Sigmoid colon (tissue), 7 donors: Measurements from ENCODE around the gene HMOX2. TPM values are rescaled to one million over a fixed set of nuclear protein-coding genes. Genes with fewer than 3 reads are reported as not detected.
A peak's percentile ranks its signal among the peaks of the same experiment; 100 is the strongest.

ENCODE experiments used
- DNase-seq: peaks from one replicate; pipeline ENCODE4 v3.0.0-alpha.2; 2019
- H3K27ac ChIP-seq, 4 donors: fragments of 200-600 bp; sonication (generic); one replicate each; pipeline ENCODE4 v1.5.1; 2016 to 2019; ENCODE audit warnings: mild to moderate bottlenecking in 1 of 4
- H3K27me3 ChIP-seq, 3 donors: fragments of 200-600 bp; sonication (generic); one replicate each; pipeline ENCODE4 v1.5.1; 2019; ENCODE audit warnings: mild to moderate bottlenecking in 1 of 3
- H3K36me3 ChIP-seq, 4 donors: fragments of 200-600 bp; sonication (generic); one replicate each; pipeline ENCODE4 v1.5.1; 2016 to 2019
- H3K4me1 ChIP-seq, 4 donors: fragments of 200-600 bp; sonication (generic); one replicate each; pipeline ENCODE4 v1.5.1; 2017 to 2019
- H3K4me3 ChIP-seq, 4 donors: fragments of 200-600 bp; sonication (generic); one replicate each; pipeline ENCODE4 v1.5.1; 2017 to 2019; ENCODE audit warnings: mild to moderate bottlenecking in 2 of 4, moderate library complexity in 1 of 4
- H3K9me3 ChIP-seq, 4 donors: fragments of 200-600 bp in 3 of 4; sonication (generic) in 3 of 4; one replicate each; pipeline versions ENCODE4 v1.5.1 to v1.6.1; 2013 to 2019
- EP300 ChIP-seq, 4 donors: sonication (generic); formaldehyde crosslinking; IDR thresholded peaks; one replicate each; pipeline ENCODE4 v1.6.1; 2017; ENCODE audit warnings: antibody characterized with exemption in 4 of 4
- POLR2A ChIP-seq, 2 donors: fragments of 450-650 bp; IDR thresholded peaks; one replicate each; pipeline ENCODE4 v1.6.1; 2016; ENCODE audit warnings: antibody characterized with exemption in 2 of 2, mild to moderate bottlenecking in 2 of 2, moderate library complexity in 2 of 2
- POLR2AphosphoS5 ChIP-seq, 4 donors: sonication (generic); formaldehyde crosslinking; IDR thresholded peaks; one replicate each; pipeline ENCODE4 v1.6.1; 2017; ENCODE audit warnings: antibody characterized with exemption in 4 of 4
- WGBS, 2 donors: extraction: QIAGEN DNeasy Blood & Tissue Kit; methylation state at CpG; one replicate each; pipeline ENCODE4 v1.1.7; 2013; 5-methylcytosine and 5-hydroxymethylcytosine counted together
- intact Hi-C: fragments of 100-400 bp; cut with DNase I; formaldehyde crosslinking; loops from one replicate; pipeline ENCODE4 v1.15.1; 2023
- polyA plus RNA-seq, 3 donors: library from polyadenylated mRNA; stranded (reverse); fragments of 200-250 nt; gene quantifications; one replicate each; pipeline ENCODE4 v1.2.3, GENCODE V29; 2013
- total RNA-seq, 4 donors: library from RNA; depleted of rRNA; stranded (reverse); fragments of >200 nt; gene quantifications; one replicate each; pipeline ENCODE4 v1.1.0, GENCODE V29; 2016
- TF ChIP-seq, protein P1 (sequence below), 4 experiments: fragments of 450-650 bp in 3 of 4; fragments of 200-600 bp in 1 of 4; IDR thresholded peaks; one replicate each; pipeline ENCODE4 v1.5.1; 2016 to 2019; ENCODE audit warnings: antibody characterized with exemption in 4 of 4, mild to moderate bottlenecking in 3 of 4, moderate library complexity in 2 of 4
- donor health status: healthy with polysubstance abuse.
- donor health status: Bipolar disorder and iron deficiency.
- donor health status: healthy.

Gene HMOX2
- total and polyA plus RNA-seq, 7 donors: 29.9 to 77.2 (median 37.1) TPM

DNA sequence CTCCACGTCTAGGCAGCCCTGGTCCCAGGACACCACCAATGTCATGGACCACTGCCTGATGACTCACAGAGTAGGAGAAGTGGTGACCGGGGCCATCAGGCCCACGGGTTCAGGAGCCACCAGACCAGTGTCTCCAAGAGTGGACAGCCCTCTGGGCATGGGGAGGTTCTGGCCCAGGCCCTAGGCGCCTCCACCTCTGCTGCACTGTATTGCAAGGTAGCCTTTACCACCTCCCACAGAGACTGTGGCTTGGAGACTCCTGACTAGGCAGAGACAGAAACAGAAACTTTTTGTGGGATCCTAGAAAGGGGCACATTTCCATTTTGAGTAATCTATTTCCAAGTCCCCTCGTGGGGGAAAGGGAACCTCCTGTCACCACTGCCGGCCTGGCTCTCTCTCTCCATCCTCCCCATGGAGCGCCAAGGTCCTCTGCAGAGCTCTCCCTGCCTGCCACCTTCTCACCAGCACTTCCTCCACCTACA is 59.5 kb downstream of the HMOX2 start:
- intact Hi-C loops: no loop called here
- H3K9me3 ChIP-seq: no peaks in the 10 kb centered on the region
- H3K27ac ChIP-seq: no peak overlapping the region
- no peak for DNase-seq
- TF ChIP-seq POLR2A (IDR thresholded peaks at IDR 0.05): no peak
- H3K27me3 ChIP-seq: no peaks in the 10 kb centered on the region
- H3K4me1 ChIP-seq: peaks cover 0 to 11% (median 8%) of the 10 kb centered on the region in 4 donors
- no peak overlapping the region for H3K4me3 ChIP-seq
- H3K36me3 ChIP-seq: peaks cover 0 to 12% (median 0%) of the 10 kb centered on the region in 4 donors
- 71 to 88% methylated on average over 7 of the region's 7 CpGs for WGBS, 2 donors

DNA sequence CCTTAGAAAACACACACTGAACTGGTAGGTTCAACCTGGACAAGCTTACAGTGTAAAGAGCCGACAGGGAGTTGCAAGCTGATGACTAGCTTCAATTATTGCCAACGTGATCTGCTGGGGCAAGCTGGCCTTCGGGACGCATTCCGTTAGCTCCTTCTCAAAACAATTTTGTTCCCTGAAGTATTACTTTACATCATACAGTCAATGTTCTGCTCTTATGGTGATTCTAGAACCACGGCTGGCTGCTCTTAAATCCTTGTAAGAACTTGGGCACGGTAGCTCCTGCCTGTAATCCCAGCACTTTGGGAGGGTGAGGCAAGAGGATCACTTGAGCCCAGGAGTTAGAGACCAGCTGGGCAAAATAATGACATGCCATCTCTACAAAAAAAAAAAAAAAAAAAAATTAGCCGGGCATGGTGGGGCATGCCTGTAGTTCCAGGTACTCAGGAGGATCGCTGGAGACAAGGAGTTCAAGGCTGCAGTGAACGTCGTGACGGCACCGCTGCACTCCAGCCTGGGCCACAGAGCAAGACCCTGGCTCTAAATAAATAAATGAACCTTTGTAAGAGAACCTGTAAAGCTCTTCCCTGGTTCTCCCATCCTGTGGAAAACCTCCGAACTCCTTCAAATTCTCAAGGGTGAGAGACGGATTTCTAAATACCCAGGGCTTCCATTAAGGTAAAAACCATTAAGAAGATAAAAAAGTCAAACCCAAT is 60.4 kb downstream of the HMOX2 start:
- no peaks in the 10 kb centered on the region for H3K9me3 ChIP-seq
- peak overlapping the region in 2 of 4 donors; percentile 88 for H3K27ac ChIP-seq

GRCh38 chr16:4537376-4538343 is 61.5 kb downstream of the HMOX2 start:
- Histone ChIP-seq H3K4me3 (peak overlapping the region; percentile 63 to 86 (median 82)), H3K27ac (peak overlapping the region; percentile 83 to 91 (median 88)), H3K9me3 (no peaks in the 10 kb centered on the region), H3K27me3 (no peaks in the 10 kb centered on the region), H3K36me3 (peaks cover 0 to 6% (median 0%) of the 10 kb centered on the region in 4 donors), H3K4me1 (peaks cover 0 to 11% (median 8%) of the 10 kb centered on the region in 4 donors)
- WGBS, 2 donors: 16 to 20% methylated on average over 75 of the region's 75 CpGs
- intact Hi-C loops: loop anchor here (2.0 kb wide), 1 partner anchor 77 kb away; the partner anchor contains the start of gene UBALD1
- DNase-seq: peak; percentile 70
- TF ChIP-seq EP300 (IDR thresholded peaks at IDR 0.05) (no peak), POLR2A (IDR thresholded peaks at IDR 0.05) (no peak), POLR2AphosphoS5 (IDR thresholded peaks at IDR 0.05) (no peak)
- TF ChIP-seq, protein P1, sequence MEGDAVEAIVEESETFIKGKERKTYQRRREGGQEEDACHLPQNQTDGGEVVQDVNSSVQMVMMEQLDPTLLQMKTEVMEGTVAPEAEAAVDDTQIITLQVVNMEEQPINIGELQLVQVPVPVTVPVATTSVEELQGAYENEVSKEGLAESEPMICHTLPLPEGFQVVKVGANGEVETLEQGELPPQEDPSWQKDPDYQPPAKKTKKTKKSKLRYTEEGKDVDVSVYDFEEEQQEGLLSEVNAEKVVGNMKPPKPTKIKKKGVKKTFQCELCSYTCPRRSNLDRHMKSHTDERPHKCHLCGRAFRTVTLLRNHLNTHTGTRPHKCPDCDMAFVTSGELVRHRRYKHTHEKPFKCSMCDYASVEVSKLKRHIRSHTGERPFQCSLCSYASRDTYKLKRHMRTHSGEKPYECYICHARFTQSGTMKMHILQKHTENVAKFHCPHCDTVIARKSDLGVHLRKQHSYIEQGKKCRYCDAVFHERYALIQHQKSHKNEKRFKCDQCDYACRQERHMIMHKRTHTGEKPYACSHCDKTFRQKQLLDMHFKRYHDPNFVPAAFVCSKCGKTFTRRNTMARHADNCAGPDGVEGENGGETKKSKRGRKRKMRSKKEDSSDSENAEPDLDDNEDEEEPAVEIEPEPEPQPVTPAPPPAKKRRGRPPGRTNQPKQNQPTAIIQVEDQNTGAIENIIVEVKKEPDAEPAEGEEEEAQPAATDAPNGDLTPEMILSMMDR (IDR thresholded peaks at IDR 0.05): no peak

More for the DNA sequence above, 60.4 kb downstream of the HMOX2 start:
- no peak overlapping the region for H3K4me3 ChIP-seq
- no peak for DNase-seq
- TF ChIP-seq POLR2AphosphoS5 (IDR thresholded peaks at IDR 0.05): no peak
- TF ChIP-seq EP300 (IDR thresholded peaks at IDR 0.05): no peak
- no peak for TF ChIP-seq POLR2A (IDR thresholded peaks at IDR 0.05)
- TF ChIP-seq, protein P1 (IDR thresholded peaks at IDR 0.05): no peak
- H3K36me3 ChIP-seq: peaks cover 0 to 12% (median 0%) of the 10 kb centered on the region in 4 donors
- H3K4me1 ChIP-seq: peaks cover 0 to 11% (median 8%) of the 10 kb centered on the region in 4 donors
- no peaks in the 10 kb centered on the region for H3K27me3 ChIP-seq
- 93 to 95% methylated on average over 15 of the region's 15 CpGs for WGBS, 2 donors
- intact Hi-C loops: no loop called here

DNA sequence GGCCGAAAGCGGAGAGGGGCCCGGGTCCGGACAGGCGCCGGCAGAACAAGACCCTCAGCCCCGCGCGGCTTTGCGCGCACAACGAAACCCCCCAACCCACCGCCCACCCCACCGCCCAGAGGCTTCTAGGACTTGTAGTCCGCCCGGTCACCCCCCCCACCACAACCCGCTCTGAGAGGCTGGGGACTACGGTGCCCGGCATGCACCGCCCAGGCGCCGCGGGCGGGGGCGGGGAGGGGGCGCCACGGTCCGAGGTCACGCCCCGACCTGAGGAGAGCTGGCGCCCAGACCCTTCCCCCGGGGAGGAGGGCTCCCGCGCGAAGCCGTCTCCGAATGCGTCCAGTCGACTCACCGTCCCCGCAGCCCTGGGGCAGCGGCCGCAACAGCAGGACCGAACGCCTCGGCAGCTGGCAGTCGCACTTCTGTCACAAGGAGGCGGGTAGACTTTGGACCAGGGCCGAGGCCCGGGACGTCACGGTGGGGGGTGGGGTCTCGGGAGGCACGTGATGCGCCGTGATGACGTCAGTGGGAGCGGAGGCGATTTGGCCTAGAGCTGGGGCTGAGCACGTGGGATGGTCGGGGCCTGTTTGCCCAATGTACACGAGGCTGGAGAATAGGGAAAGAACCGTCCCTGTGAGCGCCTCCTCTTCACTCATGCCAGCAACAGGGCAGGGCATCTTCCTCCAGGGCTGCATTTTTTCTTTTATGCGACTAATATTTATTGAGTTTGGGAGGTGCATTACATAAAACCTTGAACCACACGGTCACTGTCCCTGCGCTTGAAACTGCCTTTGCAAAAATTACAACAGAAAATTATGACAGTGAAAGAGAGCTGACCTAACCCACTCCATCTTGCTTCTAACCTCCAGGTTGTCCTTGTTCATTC is 62.4 kb downstream of the HMOX2 start, which contains the start of gene CDIP1:
Gene CDIP1 (minus strand): TSS at position 424 of the 886 bp plus-strand sequence. CDS start 24,643 bp downstream, outside the sequence.
- TF ChIP-seq POLR2A (IDR thresholded peaks at IDR 0.05) (peak; percentile 22 to 66), POLR2AphosphoS5 (IDR thresholded peaks at IDR 0.05) (peak; percentile 89 to 95 (median 94)), EP300 (IDR thresholded peaks at IDR 0.05) (peak in 2 of 4 donors; percentile 53 to 80)
- TF ChIP-seq, protein P1 (IDR thresholded peaks at IDR 0.05): no peak
- 5% methylated on average over 67 of the region's 67 CpGs for WGBS, 2 donors
- no peaks in the 10 kb centered on the region for H3K27me3 ChIP-seq
- peak within 1 kb of the TSS; percentile 83 to 91 (median 88) for H3K27ac ChIP-seq
- no peaks in the 10 kb centered on the region for H3K36me3 ChIP-seq
- H3K4me1 ChIP-seq: peaks cover 0 to 11% (median 8%) of the 10 kb centered on the region in 4 donors
- intact Hi-C loops: loop anchor here (2.0 kb wide), 1 partner anchor 76 kb away; the partner anchor contains the start of gene UBALD1
- DNase-seq: peak; percentile 99
- no peaks in the 10 kb centered on the region for H3K9me3 ChIP-seq
- H3K4me3 ChIP-seq: peak within 1 kb of the TSS; percentile 63 to 86 (median 82)
